AG08395 (cell line): ENCODE data around the gene PTPRN2.
"Not testable (repeated sequence)": the region's sequence is repeated elsewhere in the genome, so short reads cannot be mapped to it uniquely, and the experiment has no call there.

Experiments
- DNase-seq: peaks from one replicate; pipeline ENCODE4 v3.0.0; 2012; ENCODE audit warnings: mixed read lengths, low spot score

The PTPRN2 gene

GRCh38 chr7:157711353-157711888 is 876.2 kb downstream of the PTPRN2 start:
- no peak for DNase-seq

- DNase-seq: no peak
Observed at GRCh38 chr7:157710396-157710795, 877.2 kb downstream of the PTPRN2 start.

- DNase-seq: no peak
Observed at GRCh38 chr7:157709531-157710251, 877.9 kb downstream of the PTPRN2 start.

GRCh38 chr7:157708919-157709295 is 878.7 kb downstream of the PTPRN2 start:
- no peak for DNase-seq

GRCh38 chr7:157707983-157708918 is 879.4 kb downstream of the PTPRN2 start:
- DNase-seq: no peak

- DNase-seq: no peak
Observed at GRCh38 chr7:157704365-157704764, 883.3 kb downstream of the PTPRN2 start.

- DNase-seq: no peak
Observed at GRCh38 chr7:157703534-157704195, 884.0 kb downstream of the PTPRN2 start.

GRCh38 chr7:157703131-157703530 is 884.5 kb downstream of the PTPRN2 start:
- no peak for DNase-seq

GRCh38 chr7:157702311-157703023 is 885.2 kb downstream of the PTPRN2 start:
- DNase-seq: no peak

GRCh38 chr7:157701395-157702180 is 886.0 kb downstream of the PTPRN2 start:
- DNase-seq: not testable (repeated sequence)

- DNase-seq: no peak
Observed at GRCh38 chr7:157700231-157701005, 887.2 kb downstream of the PTPRN2 start.

- DNase-seq: no peak
Observed at GRCh38 chr7:157699357-157700013, 888.1 kb downstream of the PTPRN2 start.

- not testable (repeated sequence) for DNase-seq
Observed at GRCh38 chr7:157697287-157697686, 890.3 kb downstream of the PTPRN2 start.

GRCh38 chr7:157695609-157696008 is 892.0 kb downstream of the PTPRN2 start:
- not testable (repeated sequence) for DNase-seq

- DNase-seq: no peak
Observed at GRCh38 chr7:157694376-157694665, 893.3 kb downstream of the PTPRN2 start.

- DNase-seq: no peak
Observed at GRCh38 chr7:157693521-157694375, 893.9 kb downstream of the PTPRN2 start.

GRCh38 chr7:157693071-157693520 is 894.5 kb downstream of the PTPRN2 start:
- DNase-seq: no peak

GRCh38 chr7:157692460-157693011 is 895.1 kb downstream of the PTPRN2 start:
- no peak for DNase-seq
